Measurements from ENCODE around the gene WWTR1.

WWTR1 gene

DNA sequence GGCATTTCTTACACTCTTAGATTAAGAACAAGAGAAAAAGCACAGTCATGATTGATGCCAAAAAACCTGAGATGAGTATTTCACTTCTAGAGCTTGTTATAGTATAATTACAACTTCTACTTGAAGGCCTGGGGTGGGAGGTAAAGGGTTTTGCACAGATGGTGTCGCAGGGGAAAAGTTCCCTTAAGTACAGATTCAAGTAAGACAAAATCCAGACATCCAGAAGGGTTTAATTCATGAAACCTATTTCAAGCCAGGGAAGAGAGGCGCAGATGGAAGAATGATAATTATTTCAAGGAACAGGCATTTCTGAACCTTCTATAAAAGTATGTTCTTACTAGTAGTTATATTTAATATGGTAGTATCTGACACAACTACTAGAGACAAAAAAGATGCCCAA, 112.8 kb downstream of the WWTR1 start:
- TF ChIP-seq, protein P1, sequence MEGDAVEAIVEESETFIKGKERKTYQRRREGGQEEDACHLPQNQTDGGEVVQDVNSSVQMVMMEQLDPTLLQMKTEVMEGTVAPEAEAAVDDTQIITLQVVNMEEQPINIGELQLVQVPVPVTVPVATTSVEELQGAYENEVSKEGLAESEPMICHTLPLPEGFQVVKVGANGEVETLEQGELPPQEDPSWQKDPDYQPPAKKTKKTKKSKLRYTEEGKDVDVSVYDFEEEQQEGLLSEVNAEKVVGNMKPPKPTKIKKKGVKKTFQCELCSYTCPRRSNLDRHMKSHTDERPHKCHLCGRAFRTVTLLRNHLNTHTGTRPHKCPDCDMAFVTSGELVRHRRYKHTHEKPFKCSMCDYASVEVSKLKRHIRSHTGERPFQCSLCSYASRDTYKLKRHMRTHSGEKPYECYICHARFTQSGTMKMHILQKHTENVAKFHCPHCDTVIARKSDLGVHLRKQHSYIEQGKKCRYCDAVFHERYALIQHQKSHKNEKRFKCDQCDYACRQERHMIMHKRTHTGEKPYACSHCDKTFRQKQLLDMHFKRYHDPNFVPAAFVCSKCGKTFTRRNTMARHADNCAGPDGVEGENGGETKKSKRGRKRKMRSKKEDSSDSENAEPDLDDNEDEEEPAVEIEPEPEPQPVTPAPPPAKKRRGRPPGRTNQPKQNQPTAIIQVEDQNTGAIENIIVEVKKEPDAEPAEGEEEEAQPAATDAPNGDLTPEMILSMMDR (IDR thresholded peaks at IDR 0.05) = no peak

GRCh38 chr3:149542375-149543312, 115.2 kb downstream of the WWTR1 start:
- TF ChIP-seq, protein P1 (IDR thresholded peaks at IDR 0.05) = no peak

DNA sequence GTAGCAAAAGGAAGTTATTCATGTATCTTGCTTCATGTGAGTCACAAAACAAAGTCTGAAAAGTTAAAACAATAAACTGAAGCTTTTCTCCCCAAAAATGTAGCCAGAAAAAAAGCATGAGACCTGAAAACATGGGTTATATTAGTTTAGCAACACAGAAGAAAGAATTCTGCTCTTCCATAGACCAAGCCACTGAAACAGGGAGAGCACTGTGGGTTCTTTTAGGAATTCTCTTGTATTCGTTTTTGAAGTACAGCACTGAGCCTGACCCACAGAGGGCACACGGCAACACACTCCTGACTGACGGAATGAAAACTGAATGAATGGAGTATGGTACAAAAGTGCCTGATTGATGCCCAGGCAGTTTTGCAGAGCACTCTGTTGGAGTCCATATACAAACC, 116.7 kb downstream of the WWTR1 start:
- TF ChIP-seq, protein P1 (IDR thresholded peaks at IDR 0.05) = no peak

DNA sequence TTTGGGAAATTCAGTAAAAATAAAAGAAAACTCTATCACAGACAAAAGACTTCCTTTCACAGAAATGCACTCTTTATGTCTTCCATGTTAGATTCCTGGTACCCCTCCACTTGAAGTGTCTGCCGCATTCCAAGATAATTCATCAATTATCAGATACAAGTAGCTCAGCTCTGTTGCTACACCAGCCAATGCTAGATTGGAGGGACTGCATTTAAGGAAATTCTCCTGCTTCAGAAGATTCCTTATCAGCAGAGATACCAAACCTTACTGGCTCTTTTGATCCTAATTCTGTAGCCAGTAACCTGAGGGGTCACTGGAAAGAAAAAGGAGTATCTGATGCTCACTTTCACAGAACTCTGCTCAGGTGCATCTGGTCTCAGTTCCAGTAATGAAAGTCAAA, 119.5 kb downstream of the WWTR1 start:
- TF ChIP-seq, protein P1 (IDR thresholded peaks at IDR 0.05) = no peak

DNA sequence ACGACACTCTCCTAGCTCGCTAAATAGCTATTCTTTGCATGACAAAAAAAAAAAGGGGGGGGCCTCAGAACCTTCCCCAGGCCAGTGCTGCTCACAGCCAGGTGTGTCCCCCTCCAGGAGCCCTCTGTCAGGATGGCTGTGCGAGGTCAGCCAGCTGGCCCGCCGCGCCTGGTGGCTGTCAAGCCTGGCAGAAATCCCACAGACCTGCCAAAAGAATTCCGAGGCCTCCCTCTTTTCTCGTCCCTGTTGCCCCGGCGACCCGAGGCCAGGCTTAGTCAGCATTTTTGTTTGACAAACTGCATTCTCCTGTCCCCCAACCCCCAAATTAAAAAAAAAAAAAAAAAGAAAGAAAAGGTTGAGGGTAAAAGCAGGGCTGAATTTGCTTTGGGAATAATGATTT, 121.4 kb downstream of the WWTR1 start:
- TF ChIP-seq, protein P1 (IDR thresholded peaks at IDR 0.05) = no peak

DNA sequence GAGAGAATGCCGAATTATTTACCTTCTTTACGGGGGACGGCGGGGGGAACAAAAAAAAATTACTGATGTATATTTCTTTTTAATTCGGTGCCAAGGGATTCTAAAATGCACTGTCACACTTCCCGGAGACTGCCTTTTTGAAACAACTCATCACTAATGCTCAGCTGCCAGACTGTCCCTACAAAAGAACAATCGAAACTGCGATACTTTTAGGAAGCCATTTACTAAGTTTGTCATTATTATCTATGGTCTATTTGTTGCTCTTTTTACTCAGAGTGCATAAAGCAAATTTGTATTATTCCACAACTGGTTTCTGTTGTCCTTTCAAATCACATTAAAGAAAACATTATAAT, 122.5 kb downstream of the WWTR1 start:
- TF ChIP-seq, protein P1 (IDR thresholded peaks at IDR 0.05) = no peak

DNA sequence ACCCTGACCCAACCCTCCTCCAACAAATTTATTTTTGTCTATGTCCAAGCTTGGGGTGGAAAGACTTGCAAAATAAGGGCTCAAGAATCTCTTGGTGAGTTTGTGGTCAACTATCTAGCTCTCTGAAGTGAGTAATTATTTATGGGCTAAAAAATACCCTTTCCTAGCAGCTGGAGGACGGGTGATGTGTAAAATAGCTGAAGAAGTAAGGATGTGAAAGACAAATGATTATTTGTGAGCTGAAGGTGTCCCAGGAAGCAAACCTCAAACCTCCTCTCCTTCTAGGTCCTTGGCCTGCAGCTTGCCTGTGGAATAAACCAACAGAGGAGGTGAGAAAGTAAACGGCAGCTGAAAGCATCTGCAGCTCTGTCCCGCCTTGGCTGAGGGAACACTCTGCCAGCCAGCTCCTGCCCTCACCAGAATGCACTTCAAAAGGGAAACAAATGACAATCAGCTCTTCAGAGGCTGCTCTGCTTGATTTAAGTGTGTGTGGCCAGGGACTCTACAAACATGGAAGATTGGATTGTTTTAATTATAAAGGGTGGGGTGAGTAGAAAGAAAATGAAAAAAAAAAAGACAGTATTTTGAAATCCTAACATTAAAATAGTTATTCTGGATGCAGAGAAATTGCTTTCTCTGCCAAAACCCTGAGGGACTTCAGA, 123.0 kb downstream of the WWTR1 start:
- TF ChIP-seq, protein P1 (IDR thresholded peaks at IDR 0.05) = no peak
